ENCODE data around the gene OLIG1. TPM values are rescaled to one million over a fixed set of nuclear protein-coding genes. Genes with fewer than 3 reads are reported as not detected.

OLIG1 gene
- total and polyA plus RNA-seq, 10 of the 15 experiments (the other 5 are each of a cell fraction or from before 2014, with no cell fraction given) = not detected

DNA sequence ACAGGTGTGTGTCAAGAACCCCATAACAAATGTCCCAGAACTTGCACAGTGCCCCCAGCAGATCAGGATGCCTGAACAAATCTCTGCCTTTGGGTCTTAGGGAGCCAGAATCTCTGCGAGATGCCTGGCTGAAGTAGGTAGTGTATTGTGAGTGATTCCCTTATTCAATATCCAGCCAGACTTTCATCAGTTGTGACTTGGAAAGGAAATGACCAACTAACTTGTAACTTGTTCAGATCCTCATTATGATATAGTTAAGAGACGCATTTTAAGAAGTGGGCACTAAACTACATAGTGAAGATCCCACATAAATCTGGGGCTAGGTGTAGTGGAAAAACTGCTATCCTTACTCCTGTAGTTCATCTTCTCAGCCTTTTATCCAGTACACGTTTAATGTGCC is 32.4 kb upstream of the OLIG1 start:
- Histone ChIP-seq H3K4me1 (ENCODE audit: control insufficient read depth, insufficient read depth, low read length) (no peaks in the 10 kb centered on the region), H3K9ac (ENCODE audit: control insufficient read depth, insufficient read depth, low read length) (no peak overlapping the region), H3K4me2 (ENCODE audit: control insufficient read depth, insufficient read depth) (no peak overlapping the region), H3K4me3 (no peak overlapping the region), H3K27ac (ENCODE audit: control insufficient read depth, insufficient read depth) (no peak overlapping the region), H3K27me3 (replicated peaks in 1 of 2; ENCODE audit: control insufficient read depth in 2 of 2, insufficient read depth in 2 of 2, low read length in 1 of 2) (peaks cover 0 to 2% of the 10 kb centered on the region in 2 experiments; a peak in 2 of 4 replicates), H3K36me3 (ENCODE audit: control insufficient read depth in 2 of 2, insufficient read depth in 2 of 2, low read length in 1 of 2) (no peaks in the 10 kb centered on the region), H3K79me2 (ENCODE audit: control insufficient read depth, insufficient read depth, low read length) (no peaks in the 10 kb centered on the region), H2AFZ (ENCODE audit: control insufficient read depth, low read depth, low read length) (no peak overlapping the region), H4K20me1 (ENCODE audit: control insufficient read depth, insufficient read depth) (no peaks in the 10 kb centered on the region), H3K9me3 (replicated peaks; ENCODE audit: control insufficient read depth, insufficient read depth, low read length) (no peaks in the 10 kb centered on the region)
- DNase-seq (ENCODE audit: low read depth, low spot score) (no peak), ATAC-seq (no peak), FAIRE-seq (no peak)
- WGBS (ENCODE audit: insufficient coverage, insufficient replicate concordance, low lambda C conversion rate, missing lambda C conversion rate) = 54% methylated on average over 3 of the region's 3 CpGs
- RAD21 ChIA-PET (ENCODE audit: unreplicated experiment) = interaction anchor here (0.6 kb wide), 1 partner anchor 36 kb away, joined by 3 read pairs; no protein-coding TSS in a partner anchor
- in situ Hi-C loops (cut with MboI) (no loop called here), intact Hi-C loops (cut with micrococcal nuclease; ENCODE audit: unreplicated experiment) (no loop called here)
- CTCF ChIA-PET = interaction anchor here (1.2 kb wide), 1 partner anchor 90 kb away, joined by 3 read pairs; no protein-coding TSS in a partner anchor
- POLR2A ChIA-PET = interaction anchor here (0.8 kb wide), 1 partner anchor 390 kb away, joined by 3 read pairs; no protein-coding TSS in a partner anchor
- no TSS peak for BruUV-seq (replicated peaks)
- SMC1A ChIA-PET (ENCODE audit: uncharacterized antibody, unreplicated experiment) = interaction anchor here (0.6 kb wide), 1 partner anchor 116 kb away, joined by 4 read pairs; no protein-coding TSS in a partner anchor
- TF ChIP-seq SMC3 (IDR thresholded peaks at IDR 0.05; ENCODE audit: borderline replicate concordance, low read length) (no peak), NBN (IDR thresholded peaks at IDR 0.05) (no peak), ZNF274 (IDR thresholded peaks at IDR 0.05; ENCODE audit: insufficient read depth, insufficient read length) (no peak), STAT1 (conservative IDR thresholded peaks at IDR 0.05) (no peak), CEBPB (IDR thresholded peaks at IDR 0.05; ENCODE audit: borderline replicate concordance in 1 of 2, low read depth in 2 of 2, low read length in 2 of 2) (no peak), YBX1 (IDR thresholded peaks at IDR 0.05) (no peak), JUNB (IDR thresholded peaks at IDR 0.05) (no peak), POLR2A (IDR thresholded peaks at IDR 0.05; ENCODE audit: low read depth, low read length) (no peak), RFX5 (IDR thresholded peaks at IDR 0.05; ENCODE audit: low read depth, low read length) (no peak), MEF2A (IDR thresholded peaks at IDR 0.05; ENCODE audit: insufficient read depth, low read depth, low read length) (no peak), NR2C1 (IDR thresholded peaks at IDR 0.05) (no peak), PAX5 (IDR thresholded peaks at IDR 0.05; ENCODE audit: borderline replicate concordance, low read depth, low read length) (no peak), IKZF1 (conservative IDR thresholded peaks at IDR 0.05) (no peak), BMI1 (IDR thresholded peaks at IDR 0.05; ENCODE audit: borderline replicate concordance) (no peak)
- TF ChIP-seq, protein P1, sequence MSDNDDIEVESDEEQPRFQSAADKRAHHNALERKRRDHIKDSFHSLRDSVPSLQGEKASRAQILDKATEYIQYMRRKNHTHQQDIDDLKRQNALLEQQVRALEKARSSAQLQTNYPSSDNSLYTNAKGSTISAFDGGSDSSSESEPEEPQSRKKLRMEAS (IDR thresholded peaks at IDR 0.05; ENCODE audit: low read depth, low read length) = no peak
- TF ChIP-seq, protein P2, sequence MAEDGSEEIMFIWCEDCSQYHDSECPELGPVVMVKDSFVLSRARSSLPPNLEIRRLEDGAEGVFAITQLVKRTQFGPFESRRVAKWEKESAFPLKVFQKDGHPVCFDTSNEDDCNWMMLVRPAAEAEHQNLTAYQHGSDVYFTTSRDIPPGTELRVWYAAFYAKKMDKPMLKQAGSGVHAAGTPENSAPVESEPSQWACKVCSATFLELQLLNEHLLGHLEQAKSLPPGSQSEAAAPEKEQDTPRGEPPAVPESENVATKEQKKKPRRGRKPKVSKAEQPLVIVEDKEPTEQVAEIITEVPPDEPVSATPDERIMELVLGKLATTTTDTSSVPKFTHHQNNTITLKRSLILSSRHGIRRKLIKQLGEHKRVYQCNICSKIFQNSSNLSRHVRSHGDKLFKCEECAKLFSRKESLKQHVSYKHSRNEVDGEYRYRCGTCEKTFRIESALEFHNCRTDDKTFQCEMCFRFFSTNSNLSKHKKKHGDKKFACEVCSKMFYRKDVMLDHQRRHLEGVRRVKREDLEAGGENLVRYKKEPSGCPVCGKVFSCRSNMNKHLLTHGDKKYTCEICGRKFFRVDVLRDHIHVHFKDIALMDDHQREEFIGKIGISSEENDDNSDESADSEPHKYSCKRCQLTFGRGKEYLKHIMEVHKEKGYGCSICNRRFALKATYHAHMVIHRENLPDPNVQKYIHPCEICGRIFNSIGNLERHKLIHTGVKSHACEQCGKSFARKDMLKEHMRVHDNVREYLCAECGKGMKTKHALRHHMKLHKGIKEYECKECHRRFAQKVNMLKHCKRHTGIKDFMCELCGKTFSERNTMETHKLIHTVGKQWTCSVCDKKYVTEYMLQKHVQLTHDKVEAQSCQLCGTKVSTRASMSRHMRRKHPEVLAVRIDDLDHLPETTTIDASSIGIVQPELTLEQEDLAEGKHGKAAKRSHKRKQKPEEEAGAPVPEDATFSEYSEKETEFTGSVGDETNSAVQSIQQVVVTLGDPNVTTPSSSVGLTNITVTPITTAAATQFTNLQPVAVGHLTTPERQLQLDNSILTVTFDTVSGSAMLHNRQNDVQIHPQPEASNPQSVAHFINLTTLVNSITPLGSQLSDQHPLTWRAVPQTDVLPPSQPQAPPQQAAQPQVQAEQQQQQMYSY (CRISPR knock-in tag; IDR thresholded peaks at IDR 0.05) = no peak
- TF ChIP-seq, protein P3, sequence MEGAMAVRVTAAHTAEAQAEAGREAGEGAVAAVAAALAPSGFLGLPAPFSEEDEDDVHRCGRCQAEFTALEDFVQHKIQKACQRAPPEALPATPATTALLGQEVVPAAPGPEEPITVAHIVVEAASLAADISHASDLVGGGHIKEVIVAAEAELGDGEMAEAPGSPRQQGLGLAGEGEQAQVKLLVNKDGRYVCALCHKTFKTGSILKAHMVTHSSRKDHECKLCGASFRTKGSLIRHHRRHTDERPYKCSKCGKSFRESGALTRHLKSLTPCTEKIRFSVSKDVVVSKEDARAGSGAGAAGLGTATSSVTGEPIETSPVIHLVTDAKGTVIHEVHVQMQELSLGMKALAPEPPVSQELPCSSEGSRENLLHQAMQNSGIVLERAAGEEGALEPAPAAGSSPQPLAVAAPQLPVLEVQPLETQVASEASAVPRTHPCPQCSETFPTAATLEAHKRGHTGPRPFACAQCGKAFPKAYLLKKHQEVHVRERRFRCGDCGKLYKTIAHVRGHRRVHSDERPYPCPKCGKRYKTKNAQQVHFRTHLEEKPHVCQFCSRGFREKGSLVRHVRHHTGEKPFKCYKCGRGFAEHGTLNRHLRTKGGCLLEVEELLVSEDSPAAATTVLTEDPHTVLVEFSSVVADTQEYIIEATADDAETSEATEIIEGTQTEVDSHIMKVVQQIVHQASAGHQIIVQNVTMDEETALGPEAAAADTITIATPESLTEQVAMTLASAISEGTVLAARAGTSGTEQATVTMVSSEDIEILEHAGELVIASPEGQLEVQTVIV (IDR thresholded peaks at IDR 0.05; ENCODE audit: borderline replicate concordance, partially characterized antibody) = no peak
